ENCODE results near the gene MPRIP. TPM values are rescaled to one million over a fixed set of nuclear protein-coding genes. Genes with fewer than 3 reads are reported as not detected.

MPRIP gene
- total RNA-seq, 1 experiment from 2014 or later: 284 TPM

DNA sequence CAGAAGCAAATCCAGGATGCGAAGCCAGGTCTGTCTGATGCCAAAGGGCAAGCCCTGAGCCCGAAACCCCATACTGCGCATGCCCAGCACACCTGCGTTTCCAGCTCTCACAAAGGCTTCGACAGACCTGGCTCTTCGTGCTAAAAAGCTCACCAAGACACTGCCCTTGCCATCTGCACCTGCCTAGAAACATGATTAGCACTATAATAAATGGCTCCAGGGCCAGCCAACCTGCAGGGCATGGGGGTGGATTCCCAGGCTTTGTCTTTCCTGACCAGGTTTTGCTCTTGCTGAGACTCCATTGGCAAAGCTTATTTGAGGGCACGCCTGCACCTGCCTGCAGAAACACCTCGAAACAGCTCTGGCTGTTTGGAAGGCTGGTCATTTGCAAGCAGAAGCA, 178.3 kb downstream of the MPRIP start:
- no peak for DNase-seq
- peaks cover 11% of the 10 kb centered on the region for H3K36me3 ChIP-seq (ENCODE audit: control insufficient read depth, insufficient read depth, low read length)
- no peaks in the 10 kb centered on the region for H3K9me3 ChIP-seq
- H3K4me1 ChIP-seq: no peaks in the 10 kb centered on the region
- H3K27ac Mint-ChIP-seq (ENCODE audit: unreplicated experiment): no peak overlapping the region
- H3K4me3 Mint-ChIP-seq (ENCODE audit: unreplicated experiment): no peak overlapping the region
- no TSS peak for BruUV-seq (replicated peaks)
- H3K4me1 Mint-ChIP-seq (ENCODE audit: low read depth, unreplicated experiment): no peaks in the 10 kb centered on the region
- POLR2A ChIA-PET: no interaction called here
- CTCF ChIA-PET: no interaction called here
- TF ChIP-seq, protein P1, sequence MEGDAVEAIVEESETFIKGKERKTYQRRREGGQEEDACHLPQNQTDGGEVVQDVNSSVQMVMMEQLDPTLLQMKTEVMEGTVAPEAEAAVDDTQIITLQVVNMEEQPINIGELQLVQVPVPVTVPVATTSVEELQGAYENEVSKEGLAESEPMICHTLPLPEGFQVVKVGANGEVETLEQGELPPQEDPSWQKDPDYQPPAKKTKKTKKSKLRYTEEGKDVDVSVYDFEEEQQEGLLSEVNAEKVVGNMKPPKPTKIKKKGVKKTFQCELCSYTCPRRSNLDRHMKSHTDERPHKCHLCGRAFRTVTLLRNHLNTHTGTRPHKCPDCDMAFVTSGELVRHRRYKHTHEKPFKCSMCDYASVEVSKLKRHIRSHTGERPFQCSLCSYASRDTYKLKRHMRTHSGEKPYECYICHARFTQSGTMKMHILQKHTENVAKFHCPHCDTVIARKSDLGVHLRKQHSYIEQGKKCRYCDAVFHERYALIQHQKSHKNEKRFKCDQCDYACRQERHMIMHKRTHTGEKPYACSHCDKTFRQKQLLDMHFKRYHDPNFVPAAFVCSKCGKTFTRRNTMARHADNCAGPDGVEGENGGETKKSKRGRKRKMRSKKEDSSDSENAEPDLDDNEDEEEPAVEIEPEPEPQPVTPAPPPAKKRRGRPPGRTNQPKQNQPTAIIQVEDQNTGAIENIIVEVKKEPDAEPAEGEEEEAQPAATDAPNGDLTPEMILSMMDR (IDR thresholded peaks at IDR 0.05; ENCODE audit: insufficient read depth in 1 of 2, low read depth in 1 of 2, low read length in 1 of 2, severe bottlenecking in 1 of 2, unreplicated experiment in 1 of 2): no peak
- H3K27me3 Mint-ChIP-seq (ENCODE audit: insufficient read depth, unreplicated experiment): no peaks in the 10 kb centered on the region
- H3K9me3 Mint-ChIP-seq (ENCODE audit: unreplicated experiment): no peaks in the 10 kb centered on the region
- H3K27me3 ChIP-seq (replicated peaks; ENCODE audit: control insufficient read depth, insufficient read depth, low read length): no peaks in the 10 kb centered on the region
- intact Hi-C loops (cut with micrococcal nuclease; ENCODE audit: unreplicated experiment): no loop called here
- H3K4me3 ChIP-seq (ENCODE audit: low read depth, low read length): no peak overlapping the region
- peaks cover 76% of the 10 kb centered on the region for H3K36me3 Mint-ChIP-seq (ENCODE audit: insufficient read depth, unreplicated experiment)

DNA sequence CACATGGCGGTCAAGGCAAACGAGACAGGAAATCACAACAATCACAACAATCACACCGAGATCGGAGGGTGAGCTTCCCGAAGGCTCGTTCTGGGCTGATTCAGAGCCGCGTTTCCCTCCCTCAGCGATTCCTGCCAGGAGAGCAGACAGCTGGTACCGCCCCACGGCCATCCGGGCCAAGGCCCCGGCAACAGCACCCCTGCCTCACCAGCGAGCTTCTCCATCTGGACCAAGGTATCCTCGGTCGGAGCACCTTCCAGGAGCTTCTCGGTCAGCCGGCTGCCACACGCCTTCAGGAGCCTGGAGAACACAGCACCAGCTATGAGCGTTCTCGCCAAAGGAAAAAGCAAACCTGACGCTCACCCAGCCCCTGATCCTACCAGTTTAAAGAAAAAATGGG, 179.1 kb downstream of the MPRIP start:
- TF ChIP-seq, protein P1 (IDR thresholded peaks at IDR 0.05; ENCODE audit: insufficient read depth in 1 of 2, low read depth in 1 of 2, low read length in 1 of 2, severe bottlenecking in 1 of 2, unreplicated experiment in 1 of 2): no peak
- Histone ChIP-seq H3K9me3 (no peaks in the 10 kb centered on the region), H3K36me3 (ENCODE audit: control insufficient read depth, insufficient read depth, low read length) (peaks cover 10% of the 10 kb centered on the region), H3K27me3 (replicated peaks; ENCODE audit: control insufficient read depth, insufficient read depth, low read length) (no peaks in the 10 kb centered on the region), H3K4me1 (no peaks in the 10 kb centered on the region), H3K4me3 (ENCODE audit: low read depth, low read length) (no peak overlapping the region)
- no TSS peak for BruUV-seq (replicated peaks)
- Mint-ChIP-seq H3K4me1 (ENCODE audit: low read depth, unreplicated experiment) (no peaks in the 10 kb centered on the region), H3K36me3 (ENCODE audit: insufficient read depth, unreplicated experiment) (peaks cover 83% of the 10 kb centered on the region), H3K27ac (ENCODE audit: unreplicated experiment) (no peak overlapping the region), H3K4me3 (ENCODE audit: unreplicated experiment) (no peak overlapping the region), H3K27me3 (ENCODE audit: insufficient read depth, unreplicated experiment) (no peaks in the 10 kb centered on the region), H3K9me3 (ENCODE audit: unreplicated experiment) (no peaks in the 10 kb centered on the region)
- no peak for DNase-seq
- intact Hi-C loops (cut with micrococcal nuclease; ENCODE audit: unreplicated experiment): no loop called here
- CTCF ChIA-PET: no interaction called here
- POLR2A ChIA-PET: no interaction called here

DNA sequence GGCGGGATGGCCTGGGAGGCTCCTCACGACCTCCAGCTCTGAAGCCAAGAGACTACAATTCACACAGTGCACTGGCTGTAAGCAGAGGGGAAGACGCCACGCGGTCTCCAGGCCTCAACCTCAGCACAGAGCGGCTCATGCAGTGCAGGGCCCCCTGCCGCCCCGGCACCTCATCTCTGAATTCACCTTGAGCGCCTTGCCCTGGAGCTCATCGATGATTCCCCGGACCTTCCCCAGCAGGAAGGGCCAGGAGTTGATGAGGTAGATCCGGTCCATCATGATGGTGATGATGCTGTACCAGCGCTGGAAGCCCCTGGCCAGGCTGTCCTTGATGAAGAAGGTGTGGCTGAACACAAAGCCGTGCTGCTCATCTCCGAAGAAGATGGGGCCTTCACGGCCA, 181.5 kb downstream of the MPRIP start:
- H3K27ac Mint-ChIP-seq (ENCODE audit: unreplicated experiment): no peak overlapping the region
- Histone ChIP-seq H3K4me1 (no peaks in the 10 kb centered on the region), H3K36me3 (ENCODE audit: control insufficient read depth, insufficient read depth, low read length) (peaks cover 7% of the 10 kb centered on the region), H3K4me3 (ENCODE audit: low read depth, low read length) (no peak overlapping the region), H3K9me3 (no peaks in the 10 kb centered on the region), H3K27me3 (replicated peaks; ENCODE audit: control insufficient read depth, insufficient read depth, low read length) (no peaks in the 10 kb centered on the region)
- intact Hi-C loops (cut with micrococcal nuclease; ENCODE audit: unreplicated experiment): no loop called here
- H3K9me3 Mint-ChIP-seq (ENCODE audit: unreplicated experiment): no peaks in the 10 kb centered on the region
- H3K4me1 Mint-ChIP-seq (ENCODE audit: low read depth, unreplicated experiment): no peaks in the 10 kb centered on the region
- H3K4me3 Mint-ChIP-seq (ENCODE audit: unreplicated experiment): no peak overlapping the region
- ChIA-PET POLR2A (no interaction called here), CTCF (no interaction called here)
- H3K27me3 Mint-ChIP-seq (ENCODE audit: insufficient read depth, unreplicated experiment): no peaks in the 10 kb centered on the region
- DNase-seq: no peak
- H3K36me3 Mint-ChIP-seq (ENCODE audit: insufficient read depth, unreplicated experiment): peaks cover 84% of the 10 kb centered on the region
- TF ChIP-seq, protein P1 (IDR thresholded peaks at IDR 0.05; ENCODE audit: insufficient read depth in 1 of 2, low read depth in 1 of 2, low read length in 1 of 2, severe bottlenecking in 1 of 2, unreplicated experiment in 1 of 2): no peak
- no TSS peak for BruUV-seq (replicated peaks)
